ENCODE measurements around the gene TMEM250.

- TF ChIP-seq CTCF (IDR thresholded peaks at IDR 0.05; ENCODE audit: low read depth, low read length, missing input control) (no peak), REST (IDR thresholded peaks at IDR 0.05) (no peak), MAX (IDR thresholded peaks at IDR 0.05) (no peak), ZBTB33 (IDR thresholded peaks at IDR 0.05) (no peak), YY1 (IDR thresholded peaks at IDR 0.05) (no peak), SP1 (IDR thresholded peaks at IDR 0.05) (no peak)
Measured at GRCh38 chr9:136088481-136088938, 30.2 kb downstream of the TMEM250 start.

All from liver (tissue), 3 donors.